ENCODE measurements around the gene GJB2. TPM values are rescaled to one million over a fixed set of nuclear protein-coding genes. Genes with fewer than 3 reads are reported as not detected.

GJB2 gene
- total RNA-seq, 1 experiment from 2014 or later, result 0.13 TPM

Other genes starting within 250 kb of the GJB2 start
- gene ZMYM2, start 234.2 kb downstream of the GJB2 start, total RNA-seq (2014; rRNA removed; shearing (Covaris generic); ENCODE audit: low replicate concordance), result 30.6 and 56.8 TPM in 2 replicates
- 2.3 and 3.3 TPM in 2 replicates for gene GJA3, start 31.9 kb downstream of the GJB2 start, total RNA-seq (2014; rRNA removed; shearing (Covaris generic); ENCODE audit: low replicate concordance)
- not detected in 2 replicates for gene GJB6, start 39.4 kb upstream of the GJB2 start, total RNA-seq (2014; rRNA removed; shearing (Covaris generic); ENCODE audit: low replicate concordance)

Measured in MG63 (cell line).